GM21390 (cell line): Measurements from ENCODE around the gene PDLIM7.

Experiments
- ATAC-seq: cut with Tn5 transposase; IDR thresholded peaks from one replicate; pipeline ENCODE4 v1.9.1; 2021; ENCODE audit not compliant: unreplicated experiment

The PDLIM7 gene

DNA sequence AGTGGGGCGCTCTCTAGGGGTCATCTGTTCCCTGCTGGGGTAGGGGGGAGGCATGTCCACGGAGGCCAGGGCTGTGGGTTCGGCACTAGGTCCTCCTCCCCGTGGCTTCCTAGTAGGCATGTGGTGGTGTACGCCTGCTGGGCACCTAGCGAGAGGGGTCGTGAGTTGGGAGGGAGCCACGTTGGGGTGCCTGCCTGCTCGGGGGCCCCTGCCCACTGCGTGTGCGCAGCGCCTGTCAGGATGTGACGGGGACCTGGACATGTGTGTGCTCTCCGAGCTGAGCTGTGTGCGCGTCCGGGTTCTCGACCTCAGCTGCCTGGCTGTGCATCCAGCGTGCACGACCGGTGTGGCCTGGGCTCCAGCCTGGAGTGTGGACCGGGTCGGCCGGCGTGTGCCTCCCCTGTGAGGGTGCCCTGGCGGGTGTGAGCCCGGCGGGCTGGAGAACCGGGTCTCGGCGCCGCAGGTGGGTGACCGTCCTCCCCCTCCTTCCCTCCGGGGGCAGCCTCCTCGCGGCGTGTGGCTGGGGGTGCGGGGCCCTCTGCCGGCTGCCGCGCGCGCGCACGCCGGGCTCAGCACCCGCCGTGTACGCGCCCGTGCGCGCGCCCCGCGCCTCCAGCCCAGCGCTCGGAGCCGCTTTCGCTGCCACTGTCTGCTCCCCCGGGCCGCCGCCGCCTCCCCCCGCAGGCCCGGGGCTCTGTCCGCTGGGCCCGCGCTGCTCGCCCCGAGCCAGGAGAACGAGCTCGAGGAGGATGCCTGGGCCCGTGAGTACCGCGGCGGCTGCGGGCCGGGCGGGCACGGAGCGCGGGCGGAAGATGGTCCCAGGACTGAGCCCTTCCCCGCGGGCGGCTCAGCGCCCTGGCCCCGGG lies 51.0 kb downstream of the PDLIM7 start, which contains the start of gene PRR7:
Gene PRR7 (plus strand): TSS at position 615 of the 866 bp plus-strand sequence. CDS start 8,254 bp downstream, outside the sequence.
- peak; percentile 51 for ATAC-seq

DNA sequence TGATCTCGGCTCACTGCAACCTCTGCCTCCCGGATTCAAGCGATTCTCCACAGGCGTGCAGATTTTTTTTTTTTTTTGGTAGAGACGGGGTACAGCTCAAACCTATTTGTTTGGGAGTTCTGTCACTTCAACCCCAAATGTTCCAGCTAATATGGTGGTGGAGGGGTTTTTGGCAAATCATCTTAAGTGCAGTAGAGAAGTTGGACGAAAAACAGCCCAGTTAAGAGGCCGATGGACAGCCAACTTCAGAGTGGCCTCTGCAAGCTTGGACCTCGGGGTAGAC lies 51.5 kb downstream of the PDLIM7 start:
- ATAC-seq, result no peak

GRCh38 chr5:177445052-177445916 lies 52.1 kb downstream of the PDLIM7 start:
- no peak for ATAC-seq

- no peak for ATAC-seq
Measured at GRCh38 chr5:177444106-177445051, 53.0 kb downstream of the PDLIM7 start.

DNA sequence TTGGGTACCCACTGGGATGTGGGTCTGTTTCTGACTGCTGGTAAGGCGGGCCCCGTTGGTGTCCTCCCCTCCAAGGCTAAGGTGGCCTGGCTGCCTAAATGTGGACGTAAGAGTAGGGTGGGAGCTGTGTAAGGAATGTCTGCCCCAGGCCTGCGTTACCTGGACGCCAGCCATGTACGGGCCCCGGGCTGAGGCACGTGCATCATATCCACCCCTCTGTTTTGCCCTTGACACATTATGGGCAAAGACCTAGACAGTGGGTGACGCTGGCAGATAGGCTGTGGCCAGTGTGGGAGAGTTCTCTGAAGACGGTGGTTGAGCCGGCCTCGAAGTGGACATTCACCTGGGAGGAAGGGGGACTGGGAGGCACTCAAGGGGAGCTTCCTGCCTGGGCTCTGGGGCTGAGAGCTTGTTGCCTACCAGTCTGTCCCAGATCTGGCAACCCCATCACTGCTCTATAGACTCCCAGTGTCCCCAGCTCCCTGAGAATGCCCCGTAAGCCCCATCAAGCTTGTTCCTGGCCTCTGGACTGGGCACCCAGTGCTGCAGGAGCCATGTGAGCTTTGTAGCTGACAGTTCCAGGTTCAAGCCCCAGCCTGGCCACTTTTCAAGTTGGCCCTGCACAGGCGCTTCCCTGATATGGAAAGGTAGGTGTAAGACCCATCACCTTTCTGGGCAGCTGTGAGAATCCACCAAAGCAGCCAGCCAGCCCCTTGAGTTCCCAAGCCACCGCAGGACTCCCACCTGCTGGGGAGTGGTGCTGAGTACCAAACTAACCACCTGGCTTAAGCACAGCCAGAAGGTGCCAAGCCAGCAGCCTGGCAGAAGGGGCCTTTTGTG lies 54.0 kb downstream of the PDLIM7 start:
- no peak for ATAC-seq

DNA sequence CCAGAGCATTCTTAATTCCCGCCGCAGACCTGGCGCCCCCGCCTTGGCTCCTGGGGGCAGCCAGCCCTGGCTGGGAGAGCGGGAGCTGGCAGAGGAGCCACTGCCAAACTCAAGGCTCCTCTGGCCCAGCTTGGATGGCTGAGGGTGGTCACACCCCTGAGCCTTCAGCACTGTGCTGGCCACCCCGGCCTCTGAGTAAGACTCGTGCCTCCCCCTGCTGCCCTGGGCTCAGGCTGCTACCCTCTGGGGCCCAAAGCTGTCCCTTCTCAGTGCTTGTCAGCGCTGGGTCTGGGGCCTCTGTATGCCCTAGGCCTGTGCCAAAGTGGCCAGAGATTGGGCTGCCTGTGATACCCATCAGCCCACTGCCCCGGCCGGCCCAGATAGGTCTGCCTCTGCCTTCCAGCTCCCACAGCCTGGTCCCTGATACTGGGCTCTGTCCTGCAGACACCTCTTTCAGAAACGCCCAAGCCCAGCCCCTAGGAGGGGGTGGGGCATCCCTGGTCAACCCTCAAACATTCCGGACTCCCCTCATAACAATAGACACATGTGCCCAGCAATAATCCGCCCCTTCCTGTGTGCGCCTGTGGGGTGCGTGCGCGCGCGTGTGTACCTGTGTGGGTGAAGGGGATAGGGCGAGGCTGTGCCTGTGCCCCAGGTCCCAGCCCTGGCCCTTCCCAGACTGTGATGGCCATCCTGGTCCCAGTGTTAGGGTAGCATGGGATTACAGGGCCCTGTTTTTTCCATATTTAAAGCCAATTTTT lies 55.2 kb downstream of the PDLIM7 start:
- no peak for ATAC-seq

DNA sequence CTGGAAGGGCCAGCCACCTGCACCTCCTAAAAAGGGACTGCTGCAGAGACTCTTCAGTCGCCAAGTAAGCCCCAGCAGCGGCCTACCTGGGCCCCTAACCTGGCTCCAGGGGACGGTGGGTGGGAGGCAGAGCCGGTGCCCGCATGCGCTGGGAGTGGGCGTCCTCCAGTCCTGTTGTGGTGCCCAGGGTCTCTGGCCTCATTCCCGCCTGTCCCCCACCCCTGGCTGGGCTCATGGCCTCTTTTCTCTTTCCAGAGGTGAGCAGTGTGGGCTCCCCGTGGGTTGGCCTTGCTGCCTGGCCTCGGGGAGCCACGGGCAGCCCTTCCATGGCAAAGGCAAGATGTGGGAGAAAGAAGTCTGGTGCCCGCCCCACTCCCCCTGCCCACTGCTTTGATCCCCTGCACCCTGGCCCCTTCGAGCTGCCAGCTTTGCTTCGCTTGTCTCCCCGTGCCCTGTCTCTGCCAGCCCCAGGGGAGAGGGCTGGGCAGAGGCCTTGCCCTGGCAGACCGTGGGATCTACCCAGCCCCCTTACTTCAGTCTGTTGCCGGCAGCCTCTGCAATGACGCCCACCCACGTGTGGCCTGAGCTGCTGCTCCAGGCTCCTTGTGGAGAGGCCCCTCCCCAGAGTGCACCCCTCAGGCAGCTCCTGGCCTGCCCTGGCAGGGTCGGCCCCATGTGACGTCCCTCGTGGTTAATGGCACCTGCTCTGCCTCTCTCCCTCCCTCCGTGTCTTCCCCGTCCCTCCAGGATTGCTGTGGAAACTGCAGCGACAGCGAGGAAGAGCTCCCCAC lies 56.2 kb downstream of the PDLIM7 start:
- no peak for ATAC-seq

DNA sequence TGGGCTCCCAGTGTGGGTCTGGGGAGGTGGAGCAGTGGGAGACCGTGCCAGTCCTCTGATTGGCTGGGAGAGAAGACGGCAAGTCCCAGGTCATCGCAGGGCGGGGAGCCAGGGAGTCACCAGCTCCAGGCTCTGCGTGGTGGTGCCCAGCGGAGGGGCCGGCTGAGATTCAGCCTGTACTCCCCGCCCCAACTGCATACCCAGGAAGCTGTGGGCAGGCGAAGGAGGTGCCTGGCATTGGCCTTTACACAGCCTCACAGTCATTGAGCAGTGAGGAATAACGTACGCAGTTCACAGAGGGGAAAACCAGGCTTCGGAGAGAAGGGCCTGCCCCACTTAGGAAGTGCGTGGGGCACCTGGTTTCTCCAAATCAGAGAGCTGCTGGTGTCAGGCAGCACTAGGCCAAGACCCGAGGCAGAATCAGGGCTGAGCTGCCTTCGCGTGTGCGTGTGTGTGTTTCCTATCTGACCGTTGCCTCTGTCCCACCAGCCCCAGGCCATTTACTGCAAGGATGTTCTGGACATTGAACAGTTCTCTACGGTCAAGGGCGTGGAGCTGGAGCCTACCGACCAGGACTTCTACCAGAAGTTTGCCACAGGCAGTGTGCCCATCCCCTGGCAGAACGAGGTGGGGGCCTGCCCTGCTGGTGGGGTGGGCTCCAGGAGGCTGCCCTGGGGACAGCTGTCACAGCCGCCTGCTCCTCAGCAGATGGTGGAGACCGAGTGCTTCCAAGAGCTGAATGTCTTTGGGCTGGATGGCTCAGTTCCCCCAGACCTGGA lies 57.0 kb downstream of the PDLIM7 start:
- no peak for ATAC-seq

DNA sequence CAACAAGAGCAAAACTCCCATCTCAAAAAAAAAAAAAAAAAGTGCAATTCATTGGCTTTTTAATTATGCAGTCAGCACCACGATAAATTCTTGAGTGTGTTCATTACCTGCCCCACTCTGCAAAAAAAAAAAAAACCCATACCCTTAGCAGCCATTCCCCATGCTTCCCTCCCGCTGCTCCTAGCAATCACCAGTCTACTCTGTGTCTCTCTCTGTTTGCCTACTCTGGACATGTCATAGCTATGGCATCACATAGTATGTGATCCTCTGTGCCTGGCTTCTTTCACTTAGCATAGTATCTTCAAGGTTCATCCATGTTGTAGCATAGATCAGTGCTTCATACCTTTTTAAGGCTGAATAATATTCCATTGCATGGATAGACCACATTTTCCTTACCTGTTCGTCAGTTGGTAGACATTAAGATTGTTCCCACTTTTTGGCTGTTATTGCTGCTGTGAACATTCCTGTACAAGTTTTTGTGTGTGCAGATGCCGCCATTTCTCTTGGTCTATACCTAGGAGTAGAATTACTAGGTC lies 57.8 kb downstream of the PDLIM7 start:
- ATAC-seq, result no peak

- no peak for ATAC-seq
Measured at GRCh38 chr5:177438468-177438867, 58.9 kb downstream of the PDLIM7 start.

DNA sequence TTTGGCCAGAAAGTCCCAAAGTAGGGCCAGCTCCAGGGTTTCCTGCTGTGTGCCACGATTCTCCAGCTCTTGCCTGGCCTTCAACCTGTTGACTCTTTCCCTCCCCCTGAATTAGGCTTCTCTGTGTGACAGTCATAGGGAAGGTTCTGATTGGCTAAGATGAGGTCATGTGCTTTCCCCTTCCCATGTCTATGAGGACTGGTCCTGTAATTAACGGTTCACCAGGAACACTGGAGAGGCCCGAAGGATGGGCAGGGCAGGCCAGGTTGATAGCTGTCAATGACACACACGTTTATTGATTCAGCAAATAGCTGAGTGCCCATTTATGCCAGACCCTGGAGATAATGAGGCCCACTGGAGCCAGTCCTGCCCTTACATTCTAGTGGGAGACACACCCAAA lies 59.8 kb downstream of the PDLIM7 start:
- ATAC-seq, result no peak

GRCh38 chr5:177435847-177436536 lies 61.4 kb downstream of the PDLIM7 start:
- ATAC-seq, result no peak

- ATAC-seq, result no peak
Measured at GRCh38 chr5:177434942-177435738, 62.3 kb downstream of the PDLIM7 start.

- no peak for ATAC-seq
Measured at GRCh38 chr5:177434437-177434836, 63.0 kb downstream of the PDLIM7 start.

DNA sequence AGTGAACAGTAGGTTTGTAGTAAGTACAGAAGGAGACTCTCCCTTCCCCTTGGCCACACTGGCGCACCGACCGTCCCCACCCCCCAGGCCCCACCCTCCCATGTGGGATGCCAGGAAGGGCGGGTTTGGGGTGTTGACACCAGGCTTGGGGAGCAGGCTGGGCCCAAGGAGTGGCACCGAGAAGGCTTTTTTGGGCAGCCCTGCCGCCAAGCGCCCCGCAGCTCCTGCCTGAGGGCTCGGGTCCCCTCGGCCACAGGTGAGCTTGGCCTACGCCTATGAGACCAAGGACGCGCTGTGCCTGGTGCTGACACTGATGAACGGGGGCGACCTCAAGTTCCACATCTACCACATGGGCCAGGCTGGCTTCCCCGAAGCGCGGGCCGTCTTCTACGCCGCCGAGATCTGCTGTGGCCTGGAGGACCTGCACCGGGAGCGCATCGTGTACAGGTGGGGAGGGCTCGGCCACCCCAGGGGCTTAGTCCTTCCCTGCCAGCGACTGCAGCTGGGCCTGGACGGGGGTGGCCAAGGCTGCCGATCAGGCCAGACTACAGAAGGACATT lies 63.7 kb downstream of the PDLIM7 start:
- no peak for ATAC-seq
